GM18499 (cell line): ENCODE results near the gene DCANP1.

Experiments used
- ATAC-seq: cut with Tn5 transposase; IDR thresholded peaks from one replicate; pipeline ENCODE4 v1.9.1; 2021; ENCODE audit warnings: moderate number of reproducible peaks; ENCODE audit not compliant: insufficient read depth, unreplicated experiment

Gene DCANP1

DNA sequence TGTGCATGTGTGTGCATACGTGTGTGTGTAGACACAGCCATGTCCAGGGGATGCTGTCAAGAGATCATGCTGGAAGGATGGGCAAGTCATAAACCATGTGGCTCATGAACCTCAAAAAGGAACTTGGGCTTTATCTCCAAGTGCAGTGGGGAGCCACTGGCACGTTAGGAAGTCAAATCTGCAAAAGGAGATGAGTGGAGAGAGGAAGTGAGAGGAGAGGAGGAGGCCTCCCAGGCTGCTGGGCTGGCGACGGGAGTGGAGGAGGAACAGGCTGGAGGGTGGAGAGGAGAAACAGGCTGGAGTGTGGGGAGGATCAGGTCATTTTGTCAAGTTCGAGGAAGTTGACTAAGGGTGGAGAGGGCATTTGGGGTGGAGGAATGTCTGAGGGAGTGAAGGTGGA, 34.2 kb upstream of the DCANP1 start:
- no peak for ATAC-seq

DNA sequence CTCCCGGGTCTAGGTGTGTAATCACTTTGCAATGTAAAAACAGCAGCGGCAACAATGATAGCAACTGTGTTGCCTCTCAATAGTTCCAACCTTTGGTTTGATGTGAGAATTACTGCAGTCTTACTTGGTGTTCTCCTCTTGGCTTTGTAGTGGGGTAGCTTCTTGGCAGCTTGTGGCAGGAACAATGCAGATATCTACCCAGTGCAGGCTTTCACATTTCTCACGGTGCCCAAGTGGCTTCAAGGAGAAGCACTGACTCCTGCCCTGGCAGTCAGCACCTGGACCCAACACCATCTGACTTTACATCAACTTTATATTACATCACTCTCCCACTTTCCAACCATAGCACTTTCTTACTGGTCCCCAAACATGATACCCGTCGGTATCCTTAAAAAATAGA, 33.4 kb upstream of the DCANP1 start:
- no peak for ATAC-seq

DNA sequence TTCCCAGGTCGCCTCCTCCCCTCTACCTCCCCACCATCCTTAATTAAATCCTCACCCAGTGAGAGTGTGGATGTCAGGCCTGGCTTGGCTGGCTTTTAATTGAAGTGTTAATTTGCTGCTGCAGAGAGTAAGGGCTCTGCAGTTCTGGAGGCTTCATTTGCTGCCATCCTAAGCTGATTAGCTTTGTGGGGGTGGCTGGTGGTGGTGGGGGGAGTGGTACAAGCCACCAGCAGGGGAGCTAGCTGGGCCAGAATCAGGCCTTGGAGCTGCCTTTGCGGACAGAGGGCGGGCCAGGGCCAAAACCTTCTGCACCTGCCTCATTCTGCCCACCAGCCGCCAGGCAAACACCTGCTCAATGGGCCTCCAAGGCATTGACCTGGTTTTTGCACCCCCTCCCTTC, 31.8 kb upstream of the DCANP1 start:
- no peak for ATAC-seq

DNA sequence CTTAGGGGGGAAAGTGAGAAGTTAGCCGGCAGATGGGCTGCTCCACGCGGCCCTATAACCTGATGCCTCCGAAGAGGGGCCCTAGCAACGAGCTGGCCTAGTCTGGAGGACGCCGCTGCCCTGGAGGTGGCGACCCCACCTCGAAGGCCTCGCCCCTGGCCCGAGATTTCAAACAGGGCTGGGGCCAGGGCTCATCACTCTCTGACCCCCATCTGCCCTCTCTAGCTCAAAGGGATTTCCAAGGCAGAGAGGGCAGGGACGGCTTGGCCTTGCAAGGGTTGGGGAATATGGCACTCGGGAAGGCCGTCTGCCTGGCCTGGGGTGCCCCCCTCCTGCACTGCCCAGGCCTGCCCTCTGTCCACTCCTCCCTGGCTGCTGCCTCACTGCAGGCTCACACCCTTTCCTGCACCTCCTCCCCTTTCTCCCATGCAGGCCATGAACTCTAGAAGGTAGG, 30.5 kb upstream of the DCANP1 start:
- no peak for ATAC-seq

DNA sequence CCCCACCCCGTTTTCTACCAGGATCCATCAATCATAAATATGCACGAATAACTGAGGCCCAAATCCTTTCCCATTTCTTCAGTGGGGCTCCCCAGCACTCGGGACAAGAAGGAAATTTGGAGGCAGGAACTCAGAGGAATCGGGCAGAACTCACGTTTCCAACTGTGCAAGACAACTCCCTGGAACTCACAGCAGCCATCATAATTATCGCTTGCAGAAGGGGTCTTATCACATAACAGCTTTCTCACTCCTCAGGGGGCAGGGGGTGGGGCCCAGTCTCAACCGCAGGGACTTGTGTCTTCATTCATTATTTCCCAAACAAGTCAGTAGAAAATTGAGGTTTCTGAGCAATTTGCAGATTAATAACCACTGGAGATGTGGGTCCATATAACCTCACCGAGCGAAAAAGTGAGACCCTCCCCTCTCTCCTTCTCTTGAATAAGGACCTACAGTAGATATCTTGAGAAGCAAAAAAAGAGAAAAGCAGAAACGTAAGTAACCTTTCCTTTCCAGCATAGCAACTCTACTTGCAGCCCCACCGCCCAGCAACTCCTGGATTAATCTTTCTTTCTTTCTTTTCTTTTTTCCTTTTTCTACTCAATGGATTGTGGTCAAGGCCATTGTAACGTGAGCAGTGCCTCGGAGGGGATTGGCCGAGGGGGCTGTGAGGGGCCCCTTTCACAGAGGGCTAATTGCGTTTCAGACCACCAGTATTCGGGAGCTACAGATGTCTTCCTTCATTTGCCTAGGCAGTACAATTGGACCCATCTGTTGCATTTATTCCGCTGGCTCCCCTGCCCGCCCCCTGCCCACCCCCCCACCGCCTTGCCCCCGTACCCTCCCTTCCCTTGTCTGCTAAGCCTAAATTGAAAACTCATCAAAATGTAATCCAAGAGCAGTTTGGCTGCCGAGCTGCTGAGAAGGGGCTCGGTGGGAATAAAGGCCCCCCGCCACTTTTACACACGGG, 29.8 kb upstream of the DCANP1 start:
- no peak for ATAC-seq

DNA sequence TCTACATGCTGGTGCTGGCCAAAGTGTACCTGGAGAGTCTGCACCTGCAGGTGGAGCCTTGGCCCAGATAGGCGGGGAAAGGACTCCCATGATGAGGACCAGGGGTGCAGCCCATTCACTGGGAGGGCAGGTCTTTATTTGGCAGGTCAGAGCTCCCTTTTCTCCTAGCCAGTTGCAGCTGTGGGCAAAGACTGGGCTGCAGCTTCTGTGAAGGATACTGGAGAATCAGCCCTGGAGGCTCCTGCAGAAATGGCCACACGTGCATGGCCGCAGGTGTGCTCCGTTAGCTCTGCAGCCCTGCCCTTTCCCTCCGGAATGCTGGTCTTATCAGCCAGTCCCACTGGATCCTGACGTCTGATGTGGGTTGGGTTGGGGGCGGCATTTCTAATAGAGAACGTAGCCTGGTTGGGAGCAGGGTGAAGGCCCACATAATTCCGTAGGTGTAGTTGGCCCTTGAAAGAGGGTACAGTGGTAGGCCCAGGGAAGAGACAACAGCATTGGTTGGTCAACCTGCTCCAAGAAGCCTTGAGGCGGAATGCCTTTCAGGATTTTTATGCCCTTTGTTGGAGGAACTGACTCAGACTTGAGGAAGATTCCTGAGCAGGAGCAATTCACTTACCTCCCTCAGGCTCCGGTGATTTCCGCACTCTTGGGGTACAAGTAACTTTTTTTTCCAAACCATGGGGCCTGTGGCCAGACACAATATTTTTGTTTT, 27.0 kb upstream of the DCANP1 start:
- no peak for ATAC-seq

DNA sequence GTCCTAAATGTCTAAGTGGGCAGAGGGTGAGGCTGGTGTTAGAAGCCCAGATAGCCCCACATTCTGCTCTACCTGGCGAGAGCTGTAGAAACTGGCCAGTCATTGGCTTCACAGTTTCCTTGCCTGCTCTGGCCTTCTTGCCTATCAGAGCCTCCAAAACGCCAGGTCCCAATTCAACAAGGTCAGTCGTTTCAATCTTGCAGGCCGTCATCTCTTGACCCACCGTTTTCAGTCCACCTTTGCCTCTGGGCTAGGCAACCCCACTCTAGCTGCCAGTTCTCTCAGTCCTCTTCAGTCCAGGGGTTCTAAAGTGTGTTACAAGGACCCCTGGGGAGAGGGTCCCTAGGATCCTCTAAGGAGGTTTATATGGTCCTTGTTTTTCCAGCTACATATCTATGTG, 25.0 kb upstream of the DCANP1 start:
- ATAC-seq = no peak

DNA sequence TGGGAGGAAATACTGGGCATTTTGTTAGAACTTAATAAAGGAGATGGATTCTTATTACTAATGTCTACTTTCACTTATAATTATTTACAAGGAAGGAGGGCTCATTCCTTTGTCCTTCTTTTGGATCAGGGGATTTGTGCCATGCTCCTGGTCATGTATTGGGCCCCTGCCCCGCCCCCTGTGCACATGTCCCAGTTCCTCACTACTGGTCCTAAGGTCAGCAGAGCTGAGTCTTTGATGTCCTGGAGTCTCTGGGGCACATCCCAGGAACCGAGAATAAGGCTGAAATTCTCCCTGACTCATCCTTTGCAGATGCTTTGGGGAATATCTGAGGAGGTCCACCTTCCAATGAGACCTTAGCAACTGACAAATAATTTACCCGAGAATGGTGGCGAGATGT, 24.6 kb upstream of the DCANP1 start:
- ATAC-seq = no peak

DNA sequence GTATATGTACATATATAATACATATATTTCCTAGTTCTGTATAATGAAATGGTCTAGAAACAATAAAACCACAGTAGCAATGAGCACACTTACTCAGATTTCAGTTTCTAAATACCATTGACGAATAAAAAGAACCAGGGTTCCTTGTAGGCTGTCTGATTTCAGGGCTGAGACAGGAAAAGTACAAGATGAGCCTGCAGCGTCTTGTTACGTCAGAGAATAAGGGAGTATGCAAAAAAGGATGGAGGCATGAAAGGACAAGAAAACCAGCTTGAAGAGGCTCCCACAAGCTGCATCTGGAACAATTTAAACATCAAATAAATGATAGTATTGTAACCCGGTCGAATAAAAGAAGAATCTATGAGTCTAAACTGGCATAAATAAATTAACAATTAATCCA, 22.8 kb upstream of the DCANP1 start:
- ATAC-seq = no peak

DNA sequence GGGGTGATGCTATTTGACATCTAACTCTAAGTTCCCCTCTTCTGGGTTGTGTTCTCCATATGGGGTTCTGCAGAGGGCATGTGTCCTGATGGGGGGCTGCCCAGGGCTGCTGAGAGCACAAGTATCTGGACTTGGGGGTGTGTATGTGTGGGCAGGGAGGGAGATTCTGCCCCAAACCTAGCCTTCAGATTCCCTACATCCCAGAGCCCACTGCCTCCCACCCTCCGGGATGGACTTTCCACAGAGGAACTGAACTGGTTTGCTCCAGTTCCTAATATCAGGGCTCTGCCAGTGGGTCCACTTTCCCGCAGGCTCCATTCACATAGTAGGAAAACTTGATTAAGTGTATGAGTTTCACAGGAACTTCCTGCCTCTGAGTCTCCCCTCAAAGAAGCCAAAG, 21.4 kb upstream of the DCANP1 start:
- ATAC-seq = no peak

DNA sequence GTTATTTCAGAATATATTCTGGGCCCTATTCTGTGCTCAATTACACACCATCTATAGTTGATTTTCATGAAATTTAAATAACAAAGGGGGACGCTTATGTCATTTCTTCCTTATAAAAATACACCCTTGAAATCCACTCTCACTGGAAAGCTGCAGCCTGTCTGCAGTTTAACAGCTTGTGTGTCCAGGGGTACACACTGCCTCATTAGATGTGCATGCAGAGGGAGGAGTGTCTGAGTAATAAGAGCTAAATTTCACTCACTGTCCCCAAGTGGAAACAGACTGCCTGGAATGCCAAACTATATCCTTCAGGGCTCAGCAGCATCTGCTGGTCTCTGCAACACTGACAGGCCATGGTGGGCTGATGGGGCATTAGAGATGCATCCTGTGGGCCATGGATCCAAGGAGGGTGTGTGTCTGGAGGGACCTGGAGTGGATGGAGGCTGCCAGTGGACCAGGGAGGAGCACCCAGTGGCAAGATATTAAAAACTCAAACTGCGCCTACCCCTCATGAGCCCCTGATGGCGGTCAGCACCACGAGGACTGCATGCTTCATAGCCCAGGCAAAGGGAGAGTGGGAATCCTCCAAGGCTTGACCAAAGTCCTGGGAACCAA, 20.8 kb upstream of the DCANP1 start:
- ATAC-seq = no peak

DNA sequence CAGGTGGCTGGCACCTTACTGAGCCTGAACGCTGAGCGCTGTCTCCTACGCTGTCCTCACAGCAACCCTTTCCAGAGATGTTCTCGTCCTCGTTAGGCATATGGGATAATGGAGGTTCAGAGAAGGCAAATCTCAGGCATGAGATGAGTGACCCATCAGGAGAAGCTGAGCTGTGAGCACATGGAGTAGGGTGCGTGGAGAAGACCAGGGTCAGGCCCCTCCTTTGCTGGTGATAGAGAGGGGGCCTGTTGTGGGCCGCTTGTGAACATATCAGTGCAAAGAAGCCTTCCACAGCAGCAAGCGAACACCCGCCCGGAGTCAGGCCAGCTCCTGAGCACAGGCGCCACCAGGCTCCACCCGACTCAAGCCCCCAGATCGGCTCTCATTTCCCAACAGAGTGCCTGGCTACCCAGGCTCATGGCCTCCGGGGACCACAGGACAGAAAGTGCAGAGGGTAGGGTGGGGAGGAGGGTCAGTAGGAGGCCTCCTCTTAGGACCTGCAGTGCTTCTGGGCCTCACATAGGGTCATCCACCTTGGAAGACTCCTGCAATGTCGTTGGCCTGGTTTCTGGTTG, 20.0 kb upstream of the DCANP1 start:
- ATAC-seq = no peak

DNA sequence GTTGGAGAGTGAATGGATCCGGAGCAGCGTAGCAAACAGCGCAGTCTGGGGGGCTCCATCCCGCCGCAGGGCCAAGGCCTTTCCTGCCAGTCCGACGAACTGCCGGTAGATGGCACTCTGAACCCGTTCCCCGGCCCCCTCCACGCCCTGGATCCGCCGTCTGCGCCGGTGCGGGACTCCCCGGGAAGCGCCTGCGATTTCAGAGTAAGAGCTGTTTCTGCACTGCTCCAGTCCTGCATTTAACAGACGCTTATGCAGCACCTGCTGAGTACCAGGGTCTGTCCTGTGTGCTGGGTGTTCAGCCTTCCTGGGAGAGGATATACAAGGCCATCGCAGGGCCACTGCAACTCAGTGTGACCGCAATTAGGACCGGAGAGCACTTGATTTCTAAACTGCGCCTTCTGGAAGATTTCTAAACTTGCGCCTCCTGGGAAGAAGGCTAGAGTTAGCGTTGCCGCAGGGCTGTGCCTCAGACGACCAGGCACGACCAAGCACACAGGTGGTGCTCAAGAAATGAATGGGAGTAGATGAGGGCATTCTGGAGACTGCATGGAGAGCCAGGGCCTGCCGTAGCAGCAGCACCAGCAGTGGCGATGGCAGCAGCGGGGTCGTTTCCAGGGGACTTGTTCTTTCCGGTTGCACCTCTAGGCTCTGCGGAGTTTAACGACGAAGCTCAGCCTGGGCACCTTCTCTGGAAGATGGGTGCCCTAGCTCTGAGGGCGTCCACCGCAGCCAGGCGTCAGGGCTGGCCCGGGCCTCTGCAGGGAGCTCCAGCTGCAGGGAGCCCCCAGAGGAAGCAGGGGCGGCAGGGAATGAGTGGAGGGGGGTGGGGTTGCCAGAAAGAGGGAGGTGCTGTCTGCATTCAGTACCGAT, 19.3 kb upstream of the DCANP1 start:
- ATAC-seq = no peak

DNA sequence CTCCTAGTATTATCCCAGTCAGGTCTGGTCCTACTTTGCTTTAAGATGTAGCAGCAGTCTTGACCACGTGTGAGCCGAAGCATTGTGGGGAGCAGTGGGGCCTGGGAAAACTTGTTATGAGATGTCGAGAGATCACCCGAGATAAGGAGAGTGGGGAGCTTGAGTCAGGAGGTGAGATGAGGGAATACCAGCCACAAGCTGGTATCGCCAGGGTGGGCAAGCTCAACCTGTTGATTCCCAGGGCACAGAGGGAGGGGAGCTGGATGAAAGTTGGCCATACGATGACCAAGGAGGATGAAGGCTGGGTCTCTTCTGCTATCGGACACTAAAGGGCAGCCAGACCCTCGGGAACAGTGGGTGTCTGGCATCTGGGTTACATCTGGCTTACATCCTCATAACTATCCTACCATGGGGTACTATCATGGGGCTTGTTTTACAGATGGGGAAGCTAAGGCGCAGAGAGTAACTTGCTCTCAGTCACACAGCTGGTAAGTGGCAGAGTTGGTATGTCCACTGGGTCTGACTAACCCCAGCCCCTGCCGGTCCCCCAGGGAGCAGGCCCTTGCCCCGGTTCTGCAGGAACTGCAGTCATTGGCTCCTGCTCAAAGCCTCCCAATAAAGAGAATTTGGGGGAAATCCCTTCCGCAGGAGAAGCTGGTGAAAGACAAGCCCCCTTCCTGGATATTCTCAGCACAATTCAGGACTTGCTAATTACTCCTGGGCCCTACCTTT, 18.4 kb upstream of the DCANP1 start:
- ATAC-seq = no peak

DNA sequence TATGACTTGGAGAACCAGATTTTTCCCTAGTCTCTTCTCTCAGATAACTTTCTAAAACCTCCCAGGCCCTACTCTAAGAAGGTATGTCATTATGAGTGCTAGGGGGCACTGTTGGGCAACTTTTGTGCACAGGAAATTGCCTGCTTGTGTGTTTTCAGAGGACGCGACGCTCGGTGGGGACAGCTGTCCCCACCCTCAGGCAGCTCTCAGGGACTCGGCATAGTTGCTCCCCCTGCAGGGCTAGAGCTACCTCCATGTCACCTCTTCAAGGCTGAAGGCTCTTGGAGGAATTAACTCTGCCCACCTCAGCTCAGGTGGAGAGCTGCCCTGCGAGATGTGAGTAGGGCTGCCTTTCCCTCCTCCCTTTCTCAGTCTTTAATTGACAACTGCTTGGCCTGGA, 15.2 kb upstream of the DCANP1 start:
- ATAC-seq = no peak

DNA sequence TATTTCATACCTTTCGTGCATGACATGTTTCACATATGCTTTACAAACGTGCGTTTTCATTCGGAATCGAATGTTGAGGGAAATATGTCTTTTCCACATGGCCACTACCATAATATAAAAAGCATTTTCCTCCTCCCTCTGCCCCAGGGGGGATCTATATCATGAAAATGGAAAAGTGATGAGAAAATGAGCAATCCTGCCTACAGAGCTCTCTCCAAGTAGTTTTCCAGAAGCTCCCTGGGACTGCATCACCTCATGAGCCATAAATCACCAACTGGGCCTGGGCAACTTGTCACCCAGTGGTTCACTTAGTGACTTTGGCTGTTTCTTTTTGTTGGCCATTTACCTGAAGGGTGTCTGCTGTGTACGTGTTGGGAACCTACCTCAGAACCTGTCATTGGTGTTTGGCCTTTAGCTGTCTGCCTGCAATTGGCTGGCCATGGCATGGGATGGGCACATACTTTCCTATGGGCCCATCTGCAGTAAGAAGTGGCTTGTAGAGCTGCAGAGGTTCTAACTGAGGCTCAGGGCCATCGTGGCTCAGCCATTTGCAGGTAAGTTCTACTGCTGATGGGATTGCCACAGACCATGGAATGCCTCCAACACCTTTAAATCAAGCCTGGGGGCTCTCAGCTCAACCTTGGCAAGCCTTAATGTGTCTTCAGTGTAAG, 14.5 kb upstream of the DCANP1 start:
- no peak for ATAC-seq

DNA sequence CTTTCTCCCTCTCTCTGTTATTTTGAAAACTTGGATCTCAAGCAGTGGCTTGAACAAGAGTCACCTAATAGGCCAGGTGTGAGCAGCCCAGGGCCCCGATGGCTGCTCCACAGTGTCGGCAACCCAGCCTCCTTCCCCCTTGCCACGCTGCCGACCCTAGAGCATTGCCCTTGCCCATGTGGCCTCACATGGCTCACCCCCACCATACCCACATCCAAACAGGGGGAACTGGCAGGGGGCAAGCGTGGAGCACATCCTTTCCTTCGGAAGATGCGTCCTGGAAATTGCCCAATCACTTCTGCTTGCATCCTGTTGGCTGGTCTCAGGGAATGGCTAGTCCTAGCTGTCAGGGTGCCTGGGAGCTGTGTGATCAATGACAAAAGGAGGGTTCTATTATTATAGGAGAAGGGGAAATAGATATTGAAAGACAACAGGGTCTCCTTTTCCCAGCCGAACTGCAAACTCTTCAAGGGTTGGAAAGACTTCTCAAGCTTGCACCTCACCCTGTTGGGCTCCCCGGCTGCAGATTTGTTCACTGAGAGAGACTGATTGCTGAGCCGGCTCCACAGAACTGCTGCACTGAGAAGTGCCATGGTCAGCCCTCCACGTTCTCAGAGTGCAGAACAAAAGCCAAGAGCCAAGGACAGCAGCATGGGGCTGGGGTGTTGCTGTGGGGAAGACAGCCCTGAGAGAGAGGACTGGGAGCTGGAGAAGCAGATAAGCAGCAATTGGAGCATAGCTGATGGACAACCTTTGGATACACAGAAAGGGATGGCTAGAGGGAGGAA, 13.3 kb upstream of the DCANP1 start:
- no peak for ATAC-seq

DNA sequence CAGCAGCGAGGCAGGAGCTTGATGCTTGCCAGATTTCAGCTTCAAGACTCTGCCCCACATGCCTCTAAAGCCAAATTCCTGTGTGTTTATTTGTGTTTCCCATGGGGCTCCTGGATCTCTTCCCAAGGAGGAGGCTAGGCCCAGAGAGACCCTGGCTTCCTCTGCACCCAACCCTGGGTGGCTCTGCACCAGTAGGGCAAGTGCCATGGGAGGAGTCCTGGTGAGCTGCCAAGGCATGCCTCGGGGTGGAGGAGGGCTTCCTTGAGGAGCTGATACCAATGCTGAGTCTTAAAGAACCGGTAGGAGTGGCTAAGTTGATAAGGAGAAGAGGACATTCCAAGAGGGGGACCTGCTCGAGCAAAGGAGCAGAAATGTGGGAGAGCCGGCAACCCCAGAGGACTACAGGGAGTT, 11.8 kb upstream of the DCANP1 start:
- no peak for ATAC-seq
